ENCODE measurements around the gene DUSP23.

DNA sequence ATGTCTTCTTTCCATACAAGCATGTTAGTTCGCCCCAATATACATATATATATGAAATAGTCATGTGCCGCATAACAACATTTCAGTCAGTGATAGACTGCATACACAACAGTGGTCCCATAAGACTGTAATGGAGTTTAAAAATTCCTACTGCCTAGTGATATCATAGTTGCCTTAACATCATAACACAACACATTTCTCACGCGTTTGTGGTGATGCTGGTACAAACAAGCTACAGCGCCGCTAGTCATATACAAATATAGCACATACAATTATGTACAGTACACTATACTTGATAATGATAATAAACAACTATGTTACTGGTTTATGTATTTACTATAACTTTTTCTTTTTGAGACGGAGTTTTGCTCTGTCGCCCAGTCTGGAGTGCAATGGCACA, 35.2 kb downstream of the DUSP23 start:
- no peak for TF ChIP-seq TAF1 (IDR thresholded peaks at IDR 0.05; ENCODE audit: low read depth)
- TF ChIP-seq POLR2AphosphoS5 (IDR thresholded peaks at IDR 0.05) = no peak
- TF ChIP-seq, protein P1, sequence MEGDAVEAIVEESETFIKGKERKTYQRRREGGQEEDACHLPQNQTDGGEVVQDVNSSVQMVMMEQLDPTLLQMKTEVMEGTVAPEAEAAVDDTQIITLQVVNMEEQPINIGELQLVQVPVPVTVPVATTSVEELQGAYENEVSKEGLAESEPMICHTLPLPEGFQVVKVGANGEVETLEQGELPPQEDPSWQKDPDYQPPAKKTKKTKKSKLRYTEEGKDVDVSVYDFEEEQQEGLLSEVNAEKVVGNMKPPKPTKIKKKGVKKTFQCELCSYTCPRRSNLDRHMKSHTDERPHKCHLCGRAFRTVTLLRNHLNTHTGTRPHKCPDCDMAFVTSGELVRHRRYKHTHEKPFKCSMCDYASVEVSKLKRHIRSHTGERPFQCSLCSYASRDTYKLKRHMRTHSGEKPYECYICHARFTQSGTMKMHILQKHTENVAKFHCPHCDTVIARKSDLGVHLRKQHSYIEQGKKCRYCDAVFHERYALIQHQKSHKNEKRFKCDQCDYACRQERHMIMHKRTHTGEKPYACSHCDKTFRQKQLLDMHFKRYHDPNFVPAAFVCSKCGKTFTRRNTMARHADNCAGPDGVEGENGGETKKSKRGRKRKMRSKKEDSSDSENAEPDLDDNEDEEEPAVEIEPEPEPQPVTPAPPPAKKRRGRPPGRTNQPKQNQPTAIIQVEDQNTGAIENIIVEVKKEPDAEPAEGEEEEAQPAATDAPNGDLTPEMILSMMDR (IDR thresholded peaks at IDR 0.05; ENCODE audit: poor library complexity, severe bottlenecking) = no peak
- no peak for TF ChIP-seq EZH2 (IDR thresholded peaks at IDR 0.05; ENCODE audit: borderline replicate concordance, insufficient read depth, low read length, poor library complexity, severe bottlenecking)
- TF ChIP-seq RAD21 (conservative IDR thresholded peaks at IDR 0.05) = no peak
- TF ChIP-seq SMC3 (conservative IDR thresholded peaks at IDR 0.05; ENCODE audit: poor library complexity) = no peak
- TF ChIP-seq EP300 (conservative IDR thresholded peaks at IDR 0.05; ENCODE audit: poor library complexity, severe bottlenecking) = no peak

All from neural cell (in vitro differentiated cells).